AG10803 (cell line): ENCODE results near the gene CLK4.

Source experiments
- DNase-seq: peaks from one replicate; pipeline ENCODE4 v3.0.0; 2010; ENCODE audit warnings: low read depth
- H3K4me3 ChIP-seq: 2 replicates; pipeline ENCODE4 v1.5.1; 2011; ENCODE audit warnings: mild to moderate bottlenecking, low read length, control low read depth
- CTCF ChIP-seq: conservative IDR thresholded peaks from 2 replicates; pipeline ENCODE4 v1.5.1; 2011; ENCODE audit warnings: mild to moderate bottlenecking, low read length, control low read depth, inconsistent platforms

CLK4 gene

GRCh38 chr5:178595750-178596149, 31.1 kb downstream of the CLK4 start:
- no peak overlapping the region for H3K4me3 ChIP-seq
- TF ChIP-seq CTCF: no peak
- no peak for DNase-seq

GRCh38 chr5:178595150-178595549, 31.7 kb downstream of the CLK4 start:
- DNase-seq: no peak
- no peak for TF ChIP-seq CTCF
- no peak overlapping the region for H3K4me3 ChIP-seq

GRCh38 chr5:178590924-178591423, 35.9 kb downstream of the CLK4 start:
- no peak for TF ChIP-seq CTCF
- peak overlapping the region; percentile 38; the same call in 1 of the 2 replicates for H3K4me3 ChIP-seq

GRCh38 chr5:178590141-178590923, 36.5 kb downstream of the CLK4 start, which contains the start of gene COL23A1:
COL23A1 (minus strand) TSS chr5:178590393.
- DNase-seq: peak; percentile 27
- peak; percentile 70 for TF ChIP-seq CTCF
- peak within 1 kb of the TSS; percentile 38 for H3K4me3 ChIP-seq

More at GRCh38 chr5:178590924-178591423, 35.9 kb downstream of the CLK4 start:
- peak; percentile 51 for DNase-seq

- no peak overlapping the region; the same call in 1 of the 2 replicates for H3K4me3 ChIP-seq
- no peak for TF ChIP-seq CTCF
- peak; percentile 26 for DNase-seq
These were observed 37.4 kb downstream of the CLK4 start for GRCh38 chr5:178589180-178590140.

- TF ChIP-seq CTCF: no peak
- H3K4me3 ChIP-seq: no peak overlapping the region
- DNase-seq: no peak
These were observed 38.1 kb downstream of the CLK4 start for GRCh38 chr5:178588769-178589168.
